ENCODE results near the gene C19orf85.

Gene C19orf85

DNA sequence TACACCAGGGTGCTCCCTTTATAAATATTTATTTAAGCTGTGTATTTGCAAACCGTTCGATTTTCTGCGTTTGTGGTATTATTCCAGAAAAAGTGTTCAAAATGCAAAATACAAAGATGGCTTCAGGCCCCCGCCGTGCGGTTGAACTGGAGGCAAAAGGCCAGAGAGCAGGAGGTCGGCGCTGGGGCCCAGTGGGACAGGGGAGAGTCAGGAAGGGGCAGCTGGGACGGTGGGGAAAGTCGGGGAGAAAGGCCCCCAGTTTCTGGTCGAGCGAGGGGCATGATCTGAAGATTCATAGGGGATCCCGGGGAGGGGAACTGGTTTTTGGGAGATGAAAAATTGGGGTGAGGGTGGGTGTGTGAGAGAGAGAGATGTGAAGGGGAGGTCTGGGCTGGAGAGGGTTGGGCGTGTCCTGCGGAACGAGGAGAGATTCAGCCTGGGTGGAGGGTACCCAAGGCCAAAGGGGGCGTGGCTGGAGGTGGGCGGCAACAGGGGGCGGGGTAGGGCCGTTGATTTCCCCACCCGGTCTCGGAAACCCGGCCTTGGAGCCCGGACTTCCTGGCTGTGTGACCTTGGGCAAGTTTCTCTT is 3.8 kb downstream of the C19orf85 start:
- Histone ChIP-seq H3K4me3 (ENCODE audit: low read depth in 1 of 2, low read length in 2 of 2) (peak overlapping the region; percentile 66 to 93), H3K4me1 (ENCODE audit: control insufficient read depth in 1 of 2, insufficient read depth in 2 of 2, low read length in 2 of 2) (peaks cover 5 to 25% of the 10 kb centered on the region in 2 donors)

DNA sequence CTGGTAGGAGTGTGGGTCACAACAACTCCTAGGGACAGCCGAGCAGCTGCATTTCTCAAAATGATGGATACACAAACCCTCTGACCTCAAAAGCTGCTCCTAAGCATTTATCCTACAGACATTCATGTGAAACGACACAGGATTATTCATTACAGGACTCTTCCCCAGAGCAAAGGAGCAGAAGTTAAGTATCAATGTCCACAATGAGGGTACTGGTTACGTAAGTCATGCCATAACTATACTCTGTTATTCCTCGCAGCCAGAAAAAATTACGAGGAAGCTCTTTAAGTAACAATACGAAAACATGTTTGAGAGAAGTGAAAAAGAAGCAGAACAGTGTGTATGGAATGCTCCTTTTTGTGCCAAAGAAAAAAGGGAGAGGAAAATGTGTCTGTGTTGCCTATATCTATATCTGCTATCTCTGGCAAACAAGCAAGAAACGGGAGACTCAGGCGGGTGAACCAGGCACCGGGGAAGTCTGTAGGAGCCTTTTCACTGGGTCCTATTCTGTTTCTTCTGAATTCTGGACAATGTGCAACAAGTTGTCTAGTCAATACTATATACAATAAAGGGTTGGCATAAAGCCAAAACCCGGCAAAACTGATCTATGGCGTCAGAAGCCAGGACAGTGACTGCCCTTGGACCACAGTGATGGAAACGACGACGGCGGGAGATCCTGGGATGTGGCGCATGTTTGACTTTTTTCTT is 4.4 kb downstream of the C19orf85 start:
- H3K36me3 ChIP-seq (ENCODE audit: control insufficient read depth in 1 of 2, insufficient read depth in 2 of 2, low read length in 2 of 2), result peaks cover 0 to 12% of the 10 kb centered on the region in 2 donors
- H3K4me3 ChIP-seq (ENCODE audit: low read depth in 1 of 2, low read length in 2 of 2), result peak overlapping the region; percentile 66 to 93
- H3K27ac ChIP-seq (ENCODE audit: low read length), result peak overlapping the region; percentile 54
- H3K4me1 ChIP-seq (ENCODE audit: control insufficient read depth in 1 of 2, insufficient read depth in 2 of 2, low read length in 2 of 2), result peaks cover 5 to 25% of the 10 kb centered on the region in 2 donors
- H3K27me3 ChIP-seq (ENCODE audit: low read depth, low read length), result no peaks in the 10 kb centered on the region
- no peaks in the 10 kb centered on the region for H3K9me3 ChIP-seq (ENCODE audit: control insufficient read depth in 1 of 2, low read length in 2 of 2)

More for the DNA sequence above, 3.8 kb downstream of the C19orf85 start:
- Histone ChIP-seq H3K9me3 (ENCODE audit: control insufficient read depth in 1 of 2, low read length in 2 of 2) (no peaks in the 10 kb centered on the region), H3K36me3 (ENCODE audit: control insufficient read depth in 1 of 2, insufficient read depth in 2 of 2, low read length in 2 of 2) (peaks cover 0 to 7% of the 10 kb centered on the region in 2 donors), H3K27ac (ENCODE audit: low read length) (peak overlapping the region; percentile 63), H3K27me3 (ENCODE audit: low read depth, low read length) (no peaks in the 10 kb centered on the region)

GRCh38 chr19:55459551-55459949 is 5.0 kb downstream of the C19orf85 start:
- H3K4me3 ChIP-seq (ENCODE audit: low read depth in 1 of 2, low read length in 2 of 2), result peak overlapping the region in 1 of 2 donors; percentile 93
- H3K27me3 ChIP-seq (ENCODE audit: low read depth, low read length), result no peaks in the 10 kb centered on the region
- no peaks in the 10 kb centered on the region for H3K9me3 ChIP-seq (ENCODE audit: control insufficient read depth in 1 of 2, low read length in 2 of 2)
- H3K4me1 ChIP-seq (ENCODE audit: control insufficient read depth in 1 of 2, insufficient read depth in 2 of 2, low read length in 2 of 2), result peaks cover 5 to 25% of the 10 kb centered on the region in 2 donors
- H3K27ac ChIP-seq (ENCODE audit: low read length), result peak overlapping the region; percentile 54
- H3K36me3 ChIP-seq (ENCODE audit: control insufficient read depth in 1 of 2, insufficient read depth in 2 of 2, low read length in 2 of 2), result peaks cover 0 to 14% of the 10 kb centered on the region in 2 donors

DNA sequence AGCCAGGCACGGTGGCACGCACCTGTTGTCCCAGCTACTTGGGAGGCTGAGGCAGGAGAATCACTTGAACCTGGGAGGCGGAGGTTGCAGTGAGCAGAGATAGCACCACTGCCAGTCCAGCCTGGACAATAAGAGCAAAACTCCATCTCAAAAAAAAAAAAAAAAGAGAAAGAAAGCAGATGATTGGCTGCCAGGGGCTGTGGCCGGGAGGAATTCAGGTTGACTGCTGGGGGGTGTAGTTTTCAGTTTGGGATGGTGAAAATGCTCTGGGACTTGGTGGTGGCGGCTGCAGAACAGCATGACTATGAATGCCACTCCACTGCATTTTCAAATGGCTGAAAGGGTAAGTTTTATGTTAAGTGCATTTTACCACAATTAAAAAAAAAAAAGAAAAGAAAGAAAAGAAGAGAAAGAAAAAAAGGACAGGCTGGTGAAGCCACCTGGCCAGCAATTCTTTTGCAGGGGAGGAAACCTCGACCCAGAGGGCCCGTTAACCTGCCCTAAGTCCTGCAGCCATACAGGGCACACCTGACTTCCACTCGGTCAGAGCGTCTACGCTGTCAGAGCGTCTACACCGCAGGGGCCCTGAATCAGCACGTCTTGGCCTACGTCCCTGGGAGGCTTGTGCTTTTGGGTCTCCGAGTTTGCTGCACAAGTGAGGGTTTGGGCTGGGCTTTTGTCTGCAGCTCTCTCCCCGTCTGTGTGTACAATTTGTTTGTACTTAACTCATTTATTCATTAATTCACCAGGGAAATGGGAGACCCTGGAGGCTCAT is 6.7 kb downstream of the C19orf85 start:
- H3K9me3 ChIP-seq (ENCODE audit: control insufficient read depth in 1 of 2, low read length in 2 of 2), result no peaks in the 10 kb centered on the region
- H3K27me3 ChIP-seq (ENCODE audit: low read depth, low read length), result no peaks in the 10 kb centered on the region
- H3K27ac ChIP-seq (ENCODE audit: low read length), result no peak overlapping the region
- H3K4me1 ChIP-seq (ENCODE audit: control insufficient read depth in 1 of 2, insufficient read depth in 2 of 2, low read length in 2 of 2), result peaks cover 5 to 25% of the 10 kb centered on the region in 2 donors
- peaks cover 0 to 22% of the 10 kb centered on the region in 2 donors for H3K36me3 ChIP-seq (ENCODE audit: control insufficient read depth in 1 of 2, insufficient read depth in 2 of 2, low read length in 2 of 2)
- H3K4me3 ChIP-seq (ENCODE audit: low read depth in 1 of 2, low read length in 2 of 2), result no peak overlapping the region

DNA sequence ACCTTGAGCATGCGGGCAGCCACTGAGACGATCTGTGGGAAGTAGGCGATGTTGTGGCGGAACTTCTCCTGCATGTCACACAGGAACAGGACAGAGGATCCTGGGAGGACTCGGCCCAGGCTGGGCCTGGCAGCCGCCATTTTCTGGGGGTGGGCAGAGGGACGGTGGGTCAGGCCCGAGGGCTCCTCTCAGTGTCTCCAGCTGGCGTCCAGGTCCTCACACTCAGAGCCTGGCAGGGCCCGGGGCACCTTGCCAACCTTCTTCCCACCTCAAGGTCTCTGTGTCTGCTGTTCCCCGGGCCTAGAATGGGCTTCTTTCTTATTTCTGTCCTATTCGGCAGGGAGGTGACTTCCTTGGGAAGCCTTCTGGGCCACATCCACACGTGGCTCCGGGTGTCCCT is 8.2 kb downstream of the C19orf85 start:
- Histone ChIP-seq H3K9me3 (ENCODE audit: control insufficient read depth in 1 of 2, low read length in 2 of 2) (no peaks in the 10 kb centered on the region), H3K27me3 (ENCODE audit: low read depth, low read length) (peaks cover 6% of the 10 kb centered on the region), H3K4me1 (ENCODE audit: control insufficient read depth in 1 of 2, insufficient read depth in 2 of 2, low read length in 2 of 2) (peaks cover 5 to 29% of the 10 kb centered on the region in 2 donors), H3K27ac (ENCODE audit: low read length) (no peak overlapping the region), H3K36me3 (ENCODE audit: control insufficient read depth in 1 of 2, insufficient read depth in 2 of 2, low read length in 2 of 2) (peaks cover 0 to 22% of the 10 kb centered on the region in 2 donors), H3K4me3 (ENCODE audit: low read depth in 1 of 2, low read length in 2 of 2) (no peak overlapping the region)

DNA sequence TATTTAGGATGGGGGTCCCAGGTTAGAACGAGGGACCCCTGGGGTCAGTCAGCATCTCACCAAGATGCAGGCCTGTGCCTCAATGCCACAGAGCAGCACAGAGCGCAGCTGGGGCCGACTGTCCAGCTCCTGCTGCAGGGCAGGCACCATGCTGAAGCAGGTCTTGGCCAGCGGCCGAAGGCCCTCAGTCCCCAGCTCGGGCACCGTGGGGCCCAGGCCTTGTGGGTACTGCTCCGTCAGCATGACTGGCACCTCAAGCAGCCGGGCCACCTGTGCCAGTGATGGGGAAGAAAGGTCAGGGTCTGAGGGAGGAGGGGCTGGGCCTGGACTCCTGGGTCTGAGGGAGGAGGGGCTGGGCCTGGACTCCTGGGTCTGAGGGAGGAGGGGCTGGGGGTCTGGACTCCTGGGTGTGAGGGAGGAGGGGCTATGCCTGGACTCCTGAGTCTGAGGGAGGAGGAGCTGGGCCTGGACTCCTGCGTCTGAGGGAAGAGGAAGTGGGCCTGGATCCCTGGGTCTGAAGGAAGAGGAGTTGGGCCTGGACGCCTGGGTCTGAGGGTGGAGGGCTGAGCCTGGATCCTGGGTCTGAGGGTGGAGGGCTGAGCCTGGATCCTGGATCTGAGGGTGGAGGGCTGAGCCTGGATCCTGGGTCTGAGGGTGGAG is 8.8 kb downstream of the C19orf85 start:
- Histone ChIP-seq H3K36me3 (ENCODE audit: control insufficient read depth in 1 of 2, insufficient read depth in 2 of 2, low read length in 2 of 2) (peaks cover 0 to 22% of the 10 kb centered on the region in 2 donors), H3K4me1 (ENCODE audit: control insufficient read depth in 1 of 2, insufficient read depth in 2 of 2, low read length in 2 of 2) (peaks cover 5 to 27% of the 10 kb centered on the region in 2 donors), H3K4me3 (ENCODE audit: low read depth in 1 of 2, low read length in 2 of 2) (no peak overlapping the region), H3K27ac (ENCODE audit: low read length) (no peak overlapping the region), H3K9me3 (ENCODE audit: control insufficient read depth in 1 of 2, low read length in 2 of 2) (no peaks in the 10 kb centered on the region), H3K27me3 (ENCODE audit: low read depth, low read length) (peaks cover 8% of the 10 kb centered on the region)

DNA sequence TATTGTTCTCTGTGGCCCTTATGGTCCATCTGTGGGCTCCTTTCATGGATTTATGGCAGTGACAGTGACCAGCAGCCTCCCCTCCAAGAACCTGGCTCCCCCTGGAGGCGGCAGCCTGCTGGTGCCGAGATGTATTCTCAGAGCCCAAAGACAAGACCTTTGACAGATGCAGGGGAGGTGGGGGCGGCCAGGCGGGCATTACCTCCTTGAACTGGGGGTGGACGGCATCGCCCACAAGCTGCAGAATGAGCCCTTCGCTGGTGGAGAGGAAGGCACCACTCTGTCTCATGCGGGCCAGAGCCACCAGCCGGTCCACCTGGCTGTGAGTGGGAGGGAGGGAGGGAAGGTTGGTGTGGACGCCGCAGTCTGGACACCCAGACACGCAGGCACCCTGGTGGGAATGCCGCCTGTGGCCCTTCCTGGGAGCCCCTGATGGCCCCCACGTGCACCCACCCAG is 9.7 kb downstream of the C19orf85 start:
- no peak overlapping the region for H3K27ac ChIP-seq (ENCODE audit: low read length)
- H3K36me3 ChIP-seq (ENCODE audit: control insufficient read depth in 1 of 2, insufficient read depth in 2 of 2, low read length in 2 of 2), result peaks cover 0 to 22% of the 10 kb centered on the region in 2 donors
- no peak overlapping the region for H3K4me3 ChIP-seq (ENCODE audit: low read depth in 1 of 2, low read length in 2 of 2)
- H3K9me3 ChIP-seq (ENCODE audit: control insufficient read depth in 1 of 2, low read length in 2 of 2), result no peaks in the 10 kb centered on the region
- H3K27me3 ChIP-seq (ENCODE audit: low read depth, low read length), result peaks cover 14% of the 10 kb centered on the region
- H3K4me1 ChIP-seq (ENCODE audit: control insufficient read depth in 1 of 2, insufficient read depth in 2 of 2, low read length in 2 of 2), result peaks cover 0 to 18% of the 10 kb centered on the region in 2 donors

- H3K27ac ChIP-seq (ENCODE audit: low read length), result no peak overlapping the region
- peaks cover 0 to 22% of the 10 kb centered on the region in 2 donors for H3K36me3 ChIP-seq (ENCODE audit: control insufficient read depth in 1 of 2, insufficient read depth in 2 of 2, low read length in 2 of 2)
- H3K4me1 ChIP-seq (ENCODE audit: control insufficient read depth in 1 of 2, insufficient read depth in 2 of 2, low read length in 2 of 2), result peaks cover 0 to 13% of the 10 kb centered on the region in 2 donors
- no peaks in the 10 kb centered on the region for H3K9me3 ChIP-seq (ENCODE audit: control insufficient read depth in 1 of 2, low read length in 2 of 2)
- H3K27me3 ChIP-seq (ENCODE audit: low read depth, low read length), result peaks cover 24% of the 10 kb centered on the region
- no peak overlapping the region for H3K4me3 ChIP-seq (ENCODE audit: low read depth in 1 of 2, low read length in 2 of 2)
Observed at GRCh38 chr19:55453511-55454260, 10.9 kb downstream of the C19orf85 start.

- Histone ChIP-seq H3K4me1 (ENCODE audit: control insufficient read depth in 1 of 2, insufficient read depth in 2 of 2, low read length in 2 of 2) (peaks cover 0 to 13% of the 10 kb centered on the region in 2 donors), H3K4me3 (ENCODE audit: low read depth in 1 of 2, low read length in 2 of 2) (no peak overlapping the region), H3K27ac (ENCODE audit: low read length) (no peak overlapping the region), H3K27me3 (ENCODE audit: low read depth, low read length) (peaks cover 24% of the 10 kb centered on the region), H3K36me3 (ENCODE audit: control insufficient read depth in 1 of 2, insufficient read depth in 2 of 2, low read length in 2 of 2) (peaks cover 0 to 22% of the 10 kb centered on the region in 2 donors), H3K9me3 (ENCODE audit: control insufficient read depth in 1 of 2, low read length in 2 of 2) (no peaks in the 10 kb centered on the region)
Observed at GRCh38 chr19:55452749-55453346, 11.7 kb downstream of the C19orf85 start.

Data from muscle layer of duodenum (tissue), 2 donors.